B cell (primary cell): ENCODE measurements around the gene PROM1. TPM values are rescaled to one million over a fixed set of nuclear protein-coding genes. Genes with fewer than 3 reads are reported as not detected.

ENCODE experiments used
- ATAC-seq: fragments of 200-7000 bp; cut with Tn5 transposase; one replicate; pipeline ENCODE4 v1.10.0; 2021; ENCODE audit warnings: low read depth, mild to moderate bottlenecking, moderate number of reproducible peaks, moderate library complexity
- CTCF ChIA-PET: fragments of 350-600 bp; sonication (Branson Sonifier 250); formaldehyde crosslinking; loops from one replicate; lab custom pipeline; 2021; ENCODE audit warnings: antibody characterized with exemption, inconsistent platforms; lab: Charles Lee
- POLR2A ChIA-PET: fragments of 350-600 bp; sonication (Branson Sonifier 250); formaldehyde crosslinking; loops from one replicate; lab custom pipeline; 2021; ENCODE audit warnings: antibody characterized with exemption; lab: Charles Lee
- DNase-seq: peaks from one replicate; pipeline ENCODE4 v3.0.0; 2013
- H2AFZ ChIP-seq: 2 replicates; pipeline ENCODE4 v1.6.1; 2012; ENCODE audit warnings: mild to moderate bottlenecking, low read depth, low read length; ENCODE audit not compliant: insufficient read depth, poor library complexity, severe bottlenecking
- H3K27ac ChIP-seq, 2 donors: 1 replicate in 1 of 2; 2 replicates in 1 of 2; pipeline ENCODE4 v1.5.1; 2012 to 2013; ENCODE audit warnings: low read length in 2 of 2, mild to moderate bottlenecking in 2 of 2, moderate library complexity in 1 of 2
- H3K27me3 ChIP-seq, 4 experiments: fragments of 200-600 bp in 1 of 4; sonication (generic) in 1 of 4; replicated peaks in 1 of 4; 1 replicate in 2 of 4; 2 replicates in 2 of 4; pipeline versions ENCODE4 v1.6.1 to v1.7.0; 2013 to 2016; ENCODE audit warnings: low read length in 3 of 4, mild to moderate bottlenecking in 2 of 4, mixed read lengths in 1 of 4, moderate library complexity in 1 of 4; ENCODE audit not compliant: insufficient read depth in 4 of 4, control insufficient read depth in 3 of 4; ENCODE audit errors: control extremely low read depth in 1 of 4
- H3K36me3 ChIP-seq, 2 experiments: replicated peaks in 1 of 2; 1 replicate in 1 of 2; 2 replicates in 1 of 2; pipeline versions ENCODE4 v1.6.1 to v1.7.1; 2013; ENCODE audit warnings: low read length in 1 of 2; ENCODE audit not compliant: insufficient read depth in 2 of 2, control insufficient read depth in 1 of 2; ENCODE audit errors: control extremely low read depth in 1 of 2, extremely low read depth in 1 of 2
- H3K4me1 ChIP-seq, 2 donors: fragments of 200-600 bp in 1 of 2; sonication (generic) in 1 of 2; 1 replicate in 1 of 2; 2 replicates in 1 of 2; pipeline versions ENCODE4 v1.5.1 to v1.6.1; 2013 to 2017; ENCODE audit warnings: low read length in 2 of 2; ENCODE audit not compliant: control insufficient read depth in 2 of 2, insufficient read depth in 2 of 2
- H3K4me2 ChIP-seq: replicated peaks from 2 replicates; pipeline ENCODE3; 2012; ENCODE audit warnings: mild to moderate bottlenecking, low read depth, low read length; ENCODE audit not compliant: poor library complexity, severe bottlenecking
- H3K4me3 ChIP-seq, 5 experiments: fragments of 200-600 bp in 1 of 5; sonication (generic) in 1 of 5; 1 replicate in 3 of 5; 2 replicates in 2 of 5; pipeline versions ENCODE4 v1.5.1 to v1.7.0; 2011 to 2016; ENCODE audit warnings: low read length in 4 of 5, mild to moderate bottlenecking in 4 of 5, low read depth in 2 of 5, control low read depth in 1 of 5, moderate library complexity in 1 of 5; ENCODE audit not compliant: insufficient read depth in 1 of 5; ENCODE audit errors: control extremely low read depth in 1 of 5, extremely low read depth in 1 of 5
- H3K79me2 ChIP-seq: fragments of 200-600 bp; sonication (generic); one replicate; pipeline ENCODE4 v1.6.0; 2016; ENCODE audit warnings: low read length; ENCODE audit not compliant: control insufficient read depth, insufficient read depth
- H3K9ac ChIP-seq: fragments of 200-600 bp; sonication (generic); 2 replicates; pipeline ENCODE4 v1.6.1; 2017; ENCODE audit warnings: mild to moderate bottlenecking, low read length, moderate library complexity
- H3K9me3 ChIP-seq, 3 donors: one replicate each; pipeline versions ENCODE4 v1.6.1 to v1.7.1; 2013; ENCODE audit warnings: low read length in 2 of 3; ENCODE audit not compliant: control insufficient read depth in 2 of 3, insufficient read depth in 1 of 3; ENCODE audit errors: control extremely low read depth in 1 of 3
- H4K20me1 ChIP-seq: 2 replicates; pipeline ENCODE4 v1.6.0; 2012; ENCODE audit warnings: mild to moderate bottlenecking, low read length; ENCODE audit not compliant: insufficient read depth, control insufficient read depth, poor library complexity, severe bottlenecking
- H3K27ac Mint-ChIP-seq: one replicate; pipeline ENCODE4 v1.8.0; 2021; ENCODE audit warnings: mixed read lengths
- H3K27me3 Mint-ChIP-seq: one replicate; pipeline ENCODE4 v1.8.0; 2021; ENCODE audit warnings: mixed read lengths
- H3K4me1 Mint-ChIP-seq: one replicate; pipeline ENCODE4 v1.8.0; 2021; ENCODE audit warnings: mixed read lengths
- H3K4me3 Mint-ChIP-seq: one replicate; pipeline ENCODE4 v1.8.0; 2021; ENCODE audit warnings: mixed read lengths
- H3K9me3 Mint-ChIP-seq: one replicate; pipeline ENCODE4 v1.8.0; 2022; ENCODE audit warnings: mixed read lengths; ENCODE audit not compliant: insufficient read depth
- EZH2 ChIP-seq: IDR thresholded peaks from 2 replicates; pipeline ENCODE4 v1.6.1; 2012; ENCODE audit warnings: borderline replicate concordance, low read depth, mild to moderate bottlenecking, moderate library complexity, low read length; ENCODE audit not compliant: insufficient read depth, poor library complexity, severe bottlenecking
- WGBS: methylation state at CpG from one replicate; pipeline ENCODE4 v1.1.5; 2013; ENCODE audit warnings: missing lambda C conversion rate; ENCODE audit not compliant: insufficient coverage; 5-methylcytosine and 5-hydroxymethylcytosine counted together
- intact Hi-C: fragments of 100-400 bp; cut with micrococcal nuclease; formaldehyde crosslinking; loops from one replicate; pipeline ENCODE4 v1.10.0; 2022
- polyA plus RNA-seq: library from polyadenylated mRNA; depleted of rRNA; stranded (reverse); fragments of >200 nt; gene quantifications from 2 replicates; pipeline ENCODE4 v1.2.3, GENCODE V29; 2012
- total RNA-seq, 2 donors: library from RNA; stranded (reverse); fragments of 120-200 nt in 1 of 2; gene quantifications; 1 replicate in 1 of 2; 2 replicates in 1 of 2; pipeline versions ENCODE4 v1.2.3 to v1.2.4, GENCODE V29; 2013 to 2022
- TF ChIP-seq, protein P1 (sequence below): fragments of 200-600 bp; IDR thresholded peaks from one replicate; pipeline ENCODE4 v1.8.0; 2022; ENCODE audit warnings: antibody characterized with exemption, mild to moderate bottlenecking

PROM1 gene
- total and polyA plus RNA-seq, 2 donors (not counting 1 experiment from before 2014, with no cell fraction given), result 0.04 TPM; not detected in 1

DNA sequence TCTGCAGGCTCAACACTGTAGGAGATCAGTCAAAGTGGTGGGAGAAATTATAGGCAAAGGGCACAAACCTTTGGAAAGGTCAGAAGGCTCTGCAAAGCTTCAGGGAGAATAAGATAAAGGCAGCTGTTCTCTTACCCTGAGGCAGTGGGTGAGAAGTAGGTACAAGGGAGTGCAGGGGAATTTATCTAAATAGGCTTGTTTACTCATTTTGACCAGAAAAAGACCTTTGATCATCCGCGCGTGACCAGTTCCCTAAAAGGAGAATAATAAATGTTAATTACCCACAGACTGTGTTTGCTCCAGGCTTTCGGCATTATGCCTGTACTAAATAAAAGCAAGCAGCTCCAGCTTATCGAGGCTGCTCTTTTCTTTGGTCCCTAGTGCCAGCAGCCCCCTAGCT is 130.2 kb downstream of the PROM1 start:
- 95% methylated on average over 2 of the region's 5 CpGs for WGBS
- peaks cover 9% of the 10 kb centered on the region for H3K4me1 Mint-ChIP-seq

GRCh38 chr4:15951781-15952180 is 132.0 kb downstream of the PROM1 start:
- Histone ChIP-seq H3K27me3 (no peaks in the 10 kb centered on the region), H3K36me3 (no peaks in the 10 kb centered on the region), H3K79me2 (no peaks in the 10 kb centered on the region), H3K9me3 (peaks cover 0 to 11% (median 2%) of the 10 kb centered on the region in 3 donors), H3K4me2 (no peak overlapping the region), H4K20me1 (no peaks in the 10 kb centered on the region), H3K4me1 (peaks cover 0 to 3% of the 10 kb centered on the region in 2 donors), H2AFZ (no peak overlapping the region), H3K9ac (no peak overlapping the region), H3K27ac (no peak overlapping the region), H3K4me3 (no peak overlapping the region)
- ChIA-PET POLR2A (no interaction called here), CTCF (interaction anchor here (2.7 kb wide), 1 partner anchor 69 kb away, joined by 18 read pairs; no protein-coding TSS in a partner anchor)
- no peak overlapping the region for H3K27ac Mint-ChIP-seq
- TF ChIP-seq, protein P1, sequence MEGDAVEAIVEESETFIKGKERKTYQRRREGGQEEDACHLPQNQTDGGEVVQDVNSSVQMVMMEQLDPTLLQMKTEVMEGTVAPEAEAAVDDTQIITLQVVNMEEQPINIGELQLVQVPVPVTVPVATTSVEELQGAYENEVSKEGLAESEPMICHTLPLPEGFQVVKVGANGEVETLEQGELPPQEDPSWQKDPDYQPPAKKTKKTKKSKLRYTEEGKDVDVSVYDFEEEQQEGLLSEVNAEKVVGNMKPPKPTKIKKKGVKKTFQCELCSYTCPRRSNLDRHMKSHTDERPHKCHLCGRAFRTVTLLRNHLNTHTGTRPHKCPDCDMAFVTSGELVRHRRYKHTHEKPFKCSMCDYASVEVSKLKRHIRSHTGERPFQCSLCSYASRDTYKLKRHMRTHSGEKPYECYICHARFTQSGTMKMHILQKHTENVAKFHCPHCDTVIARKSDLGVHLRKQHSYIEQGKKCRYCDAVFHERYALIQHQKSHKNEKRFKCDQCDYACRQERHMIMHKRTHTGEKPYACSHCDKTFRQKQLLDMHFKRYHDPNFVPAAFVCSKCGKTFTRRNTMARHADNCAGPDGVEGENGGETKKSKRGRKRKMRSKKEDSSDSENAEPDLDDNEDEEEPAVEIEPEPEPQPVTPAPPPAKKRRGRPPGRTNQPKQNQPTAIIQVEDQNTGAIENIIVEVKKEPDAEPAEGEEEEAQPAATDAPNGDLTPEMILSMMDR, result no peak
- TF ChIP-seq EZH2, result no peak
- peaks cover 9% of the 10 kb centered on the region for H3K4me1 Mint-ChIP-seq
- DNase-seq (no peak), ATAC-seq (no peak)
- peaks cover 2% of the 10 kb centered on the region for H3K27me3 Mint-ChIP-seq
- intact Hi-C loops, result no loop called here
- no peak overlapping the region for H3K4me3 Mint-ChIP-seq
- peaks cover 2% of the 10 kb centered on the region for H3K9me3 Mint-ChIP-seq

More for the DNA sequence above, 130.2 kb downstream of the PROM1 start:
- Histone ChIP-seq H3K4me2 (no peak overlapping the region), H4K20me1 (no peaks in the 10 kb centered on the region), H3K9me3 (peaks cover 0 to 11% (median 2%) of the 10 kb centered on the region in 3 donors), H3K79me2 (no peaks in the 10 kb centered on the region), H3K27me3 (no peaks in the 10 kb centered on the region), H3K27ac (no peak overlapping the region), H3K4me3 (no peak overlapping the region), H3K36me3 (no peaks in the 10 kb centered on the region), H3K9ac (no peak overlapping the region), H3K4me1 (peaks cover 0 to 3% of the 10 kb centered on the region in 2 donors), H2AFZ (no peak overlapping the region)
- TF ChIP-seq EZH2, result no peak
- TF ChIP-seq, protein P1, result no peak
- DNase-seq (no peak), ATAC-seq (no peak)
- Mint-ChIP-seq H3K9me3 (peaks cover 2% of the 10 kb centered on the region), H3K4me3 (no peak overlapping the region), H3K27ac (no peak overlapping the region), H3K27me3 (peaks cover 2% of the 10 kb centered on the region)
- intact Hi-C loops, result no loop called here
- ChIA-PET CTCF (interaction anchor here (0.6 to 2.7 kb wide), 3 partner anchors 71 to 225 kb away, joined by 5 to 18 read pairs (median 7); no protein-coding TSS in a partner anchor), POLR2A (no interaction called here)
